Frontal cortex (tissue), 4 donors: ENCODE results near the gene CPB2. TPM values are rescaled to one million over a fixed set of nuclear protein-coding genes. Genes with fewer than 3 reads are reported as not detected.

Experiments
- DNase-seq, 2 donors: peaks; one replicate each; pipeline ENCODE4 v3.0.0; 2012; ENCODE audit warnings: low spot score in 2 of 2
- FAIRE-seq: peaks from 2 replicates; lab custom pipeline; 2012; peaks lifted over from hg19 to GRCh38; lab: Jason Lieb, UNC
- total RNA-seq: library from RNA; depleted of rRNA; stranded (reverse); fragments of >200 nt; gene quantifications from one replicate; pipeline ENCODE4 v1.2.3, GENCODE V29; 2014
- donor health status: control.
- donor health status: control.
- donor health status: control.

CPB2 gene, protein sequence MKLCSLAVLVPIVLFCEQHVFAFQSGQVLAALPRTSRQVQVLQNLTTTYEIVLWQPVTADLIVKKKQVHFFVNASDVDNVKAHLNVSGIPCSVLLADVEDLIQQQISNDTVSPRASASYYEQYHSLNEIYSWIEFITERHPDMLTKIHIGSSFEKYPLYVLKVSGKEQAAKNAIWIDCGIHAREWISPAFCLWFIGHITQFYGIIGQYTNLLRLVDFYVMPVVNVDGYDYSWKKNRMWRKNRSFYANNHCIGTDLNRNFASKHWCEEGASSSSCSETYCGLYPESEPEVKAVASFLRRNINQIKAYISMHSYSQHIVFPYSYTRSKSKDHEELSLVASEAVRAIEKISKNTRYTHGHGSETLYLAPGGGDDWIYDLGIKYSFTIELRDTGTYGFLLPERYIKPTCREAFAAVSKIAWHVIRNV
- total RNA-seq = not detected

DNA sequence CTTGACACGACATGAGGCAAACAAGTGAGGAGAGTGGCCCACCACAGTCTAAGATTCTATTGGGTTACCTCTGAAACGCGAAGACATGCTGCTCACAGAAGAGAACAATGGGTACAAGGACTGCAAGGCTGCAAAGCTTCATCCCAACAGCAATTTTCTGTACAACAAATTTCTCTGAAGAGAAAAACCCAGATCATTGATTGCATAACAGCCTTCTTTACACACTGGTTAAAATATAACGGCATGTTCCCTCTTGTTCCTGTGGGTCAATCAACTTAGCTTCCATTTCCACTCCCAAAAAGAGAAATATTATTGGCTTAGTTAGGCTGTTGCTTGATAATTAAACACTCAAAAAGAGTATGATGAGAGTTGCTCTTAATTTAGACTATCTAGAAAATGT lies at the start of gene CPB2:
TSS of gene CPB2 (minus strand) at position 166 of the 400 bp plus-strand sequence. CDS start at position 142, 24 bp downstream.
- no peak for DNase-seq
- FAIRE-seq = no peak

DNA sequence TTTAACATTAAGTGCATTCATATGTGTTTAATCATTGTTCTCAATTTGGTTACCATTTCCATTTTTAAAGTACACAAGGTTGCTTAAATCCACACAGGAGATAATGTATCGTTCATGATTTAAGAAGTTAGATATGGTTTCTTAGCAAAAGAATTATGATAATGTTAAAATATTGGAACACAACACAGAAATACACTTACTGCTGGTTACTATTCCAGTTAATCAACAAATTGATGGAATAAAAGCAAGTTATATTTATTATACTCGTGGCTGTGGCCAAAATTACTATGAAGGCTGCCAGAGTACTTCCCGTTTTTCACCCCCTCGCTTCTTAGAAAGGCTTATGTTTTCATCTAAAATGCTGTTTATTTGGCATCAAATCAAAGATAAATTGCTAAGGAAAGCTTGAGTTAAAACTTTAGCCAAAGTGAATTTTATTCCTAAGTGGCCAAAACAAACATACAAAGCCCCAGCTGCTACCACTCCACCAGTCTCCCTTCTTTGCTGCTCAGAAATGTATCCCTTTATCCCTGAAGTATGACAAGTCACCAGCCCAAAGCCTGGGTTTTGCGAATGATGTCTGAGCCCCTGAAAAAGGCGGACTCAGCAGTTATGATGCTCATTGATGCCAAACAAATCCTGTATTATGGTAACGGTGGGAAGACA lies 49.4 kb upstream of the CPB2 start:
- no peak for DNase-seq
- no peak for FAIRE-seq

DNA sequence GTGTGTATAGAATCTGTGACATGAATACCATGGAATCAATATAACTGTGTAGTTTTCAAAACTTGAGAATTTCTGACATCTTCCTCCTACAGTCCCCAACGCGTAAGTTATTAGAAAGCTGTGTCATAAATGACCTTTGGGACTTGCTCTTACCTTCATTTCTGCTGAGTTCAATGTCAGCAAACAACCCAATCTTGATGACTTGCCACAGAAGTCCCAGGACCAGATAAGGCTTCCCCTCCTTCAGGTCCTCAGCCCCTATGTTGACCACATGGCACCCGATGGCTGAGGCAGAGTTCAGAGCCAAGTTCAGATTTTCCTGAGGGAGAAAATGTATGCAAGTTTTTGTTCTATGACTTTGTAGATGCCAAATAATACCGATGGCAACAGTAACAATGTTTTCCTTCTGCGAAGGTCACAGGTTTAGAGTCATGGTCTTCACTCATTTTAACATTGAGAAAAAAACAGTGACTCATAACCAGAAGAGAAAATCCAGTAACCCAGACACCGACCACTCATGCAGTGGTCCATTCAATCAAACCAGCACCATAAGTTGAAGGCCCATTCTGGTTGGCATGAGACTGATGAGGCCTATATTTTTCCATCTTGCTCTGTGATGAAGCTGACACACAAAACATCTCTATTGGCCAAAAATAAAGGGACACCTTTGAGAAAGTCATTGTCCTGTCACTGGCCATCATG lies 47.9 kb upstream of the CPB2 start:
- DNase-seq (no peak), FAIRE-seq (no peak)

GRCh38 chr13:46150134-46150693 lies 45.4 kb upstream of the CPB2 start:
- DNase-seq (no peak), FAIRE-seq (no peak)

DNA sequence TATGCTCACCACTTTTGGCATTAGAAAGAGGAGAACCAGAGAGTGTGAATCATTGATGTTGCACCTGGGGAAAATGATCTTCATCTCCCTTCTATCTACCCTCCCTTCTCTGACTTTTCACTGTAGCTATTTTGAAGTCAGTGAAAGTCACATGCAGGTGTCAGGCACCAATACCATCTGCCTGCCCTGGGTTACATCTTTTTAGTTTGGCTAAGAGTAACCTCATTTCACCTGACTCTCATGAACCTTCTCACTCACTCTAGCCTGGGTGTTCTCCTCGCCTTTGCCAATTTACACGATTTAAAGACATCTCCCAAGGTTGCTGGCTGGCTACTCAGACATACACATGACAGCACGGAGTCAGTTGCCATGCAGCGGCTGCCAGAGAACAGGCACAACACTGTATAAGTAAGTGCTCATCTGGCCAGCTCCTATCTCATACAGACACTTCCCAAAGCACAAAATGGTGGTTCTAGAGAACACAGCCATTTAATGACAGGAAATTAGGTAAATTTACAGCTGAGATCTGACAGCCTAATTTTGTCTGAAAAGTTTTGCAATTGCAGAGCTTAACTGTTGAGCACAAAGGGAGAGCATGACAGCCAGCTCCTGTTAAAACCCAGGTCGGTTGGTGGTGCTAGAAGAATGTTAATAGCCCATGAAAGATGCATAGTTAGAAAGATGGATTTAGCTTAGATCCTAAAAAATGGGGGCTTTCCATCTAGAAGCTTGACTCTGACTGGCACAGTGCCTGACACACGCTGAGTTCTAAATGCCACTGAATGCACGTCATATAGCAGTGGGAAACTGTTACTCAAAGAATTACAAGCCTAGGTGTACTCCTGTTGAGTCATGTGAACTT lies 44.7 kb upstream of the CPB2 start:
- FAIRE-seq (no peak), DNase-seq (no peak)

DNA sequence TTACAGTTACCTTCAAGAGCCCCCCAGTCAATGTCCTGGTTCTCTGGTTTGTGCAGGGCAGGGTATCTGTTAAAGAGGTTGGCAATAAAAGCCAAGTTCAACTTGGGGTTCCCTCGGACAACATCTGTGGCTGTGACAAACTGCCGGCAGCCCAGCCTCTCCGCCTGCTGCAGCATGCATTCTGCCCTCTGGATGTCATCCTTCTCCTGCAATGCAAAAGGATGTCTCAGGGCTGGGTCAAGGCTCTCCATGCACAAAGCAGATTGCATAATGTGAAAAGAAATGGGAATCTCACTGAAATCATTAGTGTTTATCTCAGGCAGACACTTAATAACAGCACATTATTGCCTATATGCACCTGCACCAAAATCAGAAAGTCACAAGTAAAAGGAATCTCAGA lies 42.1 kb upstream of the CPB2 start:
- DNase-seq (no peak), FAIRE-seq (no peak)

GRCh38 chr13:46145950-46146349 lies 41.1 kb upstream of the CPB2 start:
- no peak for FAIRE-seq
- DNase-seq = no peak

DNA sequence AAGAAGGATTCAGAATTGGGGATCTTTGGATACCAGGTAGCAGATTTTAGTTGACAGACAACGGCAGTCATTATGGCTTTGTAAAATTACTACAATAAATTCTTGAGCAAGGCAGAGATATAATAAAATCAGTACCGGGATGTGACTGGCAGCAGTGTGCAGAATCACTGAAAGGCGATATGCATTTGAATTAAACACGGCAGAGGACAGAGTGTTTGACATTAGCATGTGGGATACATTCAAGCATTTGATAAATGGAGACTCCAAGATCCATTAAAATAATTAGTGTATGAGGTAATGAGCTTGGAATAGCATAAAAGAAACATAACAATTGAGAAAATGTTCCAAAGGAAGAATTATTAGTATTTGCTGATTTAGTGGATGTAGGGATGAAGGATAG lies 40.3 kb upstream of the CPB2 start:
- no peak for DNase-seq
- no peak for FAIRE-seq

DNA sequence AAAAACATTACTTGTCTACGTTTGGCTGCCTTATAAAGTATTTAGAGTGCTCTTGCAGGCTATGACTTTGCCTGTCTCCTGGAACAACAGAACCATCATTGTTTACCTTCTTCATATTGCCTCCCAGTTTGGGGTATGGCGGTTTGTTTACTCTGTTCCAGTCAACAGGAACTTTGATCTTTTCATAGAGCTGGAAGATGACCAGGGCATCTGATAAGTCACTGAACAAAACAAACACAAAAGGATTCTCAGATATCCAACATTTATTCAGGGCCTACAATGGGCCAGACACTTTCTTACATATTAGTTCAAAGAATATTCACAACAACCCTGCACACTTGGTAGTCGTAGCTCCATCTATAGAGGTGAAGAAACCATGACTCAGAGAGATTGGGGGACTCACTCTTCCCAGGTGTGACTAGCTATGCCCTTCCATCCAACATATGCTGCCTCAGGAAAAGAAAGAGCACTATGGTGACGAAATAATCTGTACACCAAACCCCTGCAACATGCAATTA lies 38.4 kb upstream of the CPB2 start:
- FAIRE-seq (no peak), DNase-seq (no peak)

DNA sequence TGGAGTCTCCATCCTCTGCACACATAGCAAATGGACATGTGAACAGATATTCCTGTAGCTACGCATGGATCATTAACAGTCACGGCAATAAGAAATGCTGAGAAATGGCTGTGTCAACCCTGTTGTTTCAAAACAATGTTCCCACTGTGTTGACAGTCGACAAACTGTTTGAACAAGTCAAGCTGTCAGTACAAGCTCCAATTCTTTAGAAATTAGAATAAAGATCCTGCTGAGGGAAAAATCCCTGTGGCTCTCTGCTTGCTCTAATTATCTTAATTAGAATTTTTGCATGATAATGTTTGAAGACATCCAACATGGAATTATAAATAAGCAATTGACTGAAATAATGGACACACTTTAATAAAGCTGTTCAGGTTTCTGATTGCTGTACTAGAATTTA lies 37.9 kb upstream of the CPB2 start:
- FAIRE-seq (no peak), DNase-seq (no peak)

DNA sequence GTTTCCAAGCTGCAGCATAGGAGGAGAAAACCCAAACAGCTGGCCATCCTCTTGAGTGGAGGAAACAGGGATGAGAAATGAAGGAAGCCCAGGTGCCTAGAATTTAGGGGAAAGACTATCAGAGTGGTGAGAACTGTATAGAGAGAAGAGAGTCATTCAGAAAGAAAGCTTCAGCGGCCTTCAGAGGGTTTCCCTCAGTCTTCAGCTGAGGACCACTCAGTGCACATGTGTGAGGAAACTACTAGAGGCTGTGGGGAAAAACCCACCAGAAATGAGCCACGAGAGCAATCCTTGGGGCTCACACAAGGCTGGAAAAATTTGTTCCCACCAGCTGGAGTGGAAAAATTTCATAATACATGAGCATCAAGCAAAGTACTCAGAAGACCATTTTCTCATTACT lies 35.2 kb upstream of the CPB2 start:
- DNase-seq (no peak), FAIRE-seq (no peak)

DNA sequence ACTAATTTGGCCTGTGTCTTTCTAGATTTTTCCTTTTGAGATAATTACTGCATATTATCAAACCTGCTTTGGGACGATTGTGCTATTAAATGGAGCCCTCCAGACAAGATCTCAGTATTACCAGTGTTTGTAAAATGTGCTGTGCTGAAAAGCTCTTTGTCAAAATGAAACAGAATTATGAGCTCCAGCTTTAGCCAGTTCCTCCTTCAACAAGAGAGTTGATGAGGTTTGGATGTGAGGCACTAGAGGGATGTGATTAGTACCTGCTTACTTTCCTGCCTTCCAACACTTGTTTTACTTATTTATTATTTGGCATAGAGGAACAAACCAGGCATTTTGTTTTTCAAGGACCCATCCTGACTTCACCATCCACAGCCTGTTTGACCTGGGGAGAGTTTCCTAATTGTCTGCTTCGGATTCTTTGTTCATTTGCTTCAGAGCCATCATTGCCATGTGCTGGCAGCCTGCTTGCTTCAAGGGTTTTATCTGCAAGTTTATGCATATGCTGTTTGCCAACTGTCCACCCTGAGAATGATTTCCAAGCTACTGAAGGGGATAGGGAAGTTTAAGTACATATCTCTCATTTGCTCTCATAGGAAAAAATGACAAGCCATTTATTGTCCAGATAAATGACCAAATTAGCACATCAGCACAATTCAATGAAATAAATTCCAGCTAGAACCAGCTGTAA lies 32.9 kb upstream of the CPB2 start:
- FAIRE-seq (no peak), DNase-seq (no peak)

DNA sequence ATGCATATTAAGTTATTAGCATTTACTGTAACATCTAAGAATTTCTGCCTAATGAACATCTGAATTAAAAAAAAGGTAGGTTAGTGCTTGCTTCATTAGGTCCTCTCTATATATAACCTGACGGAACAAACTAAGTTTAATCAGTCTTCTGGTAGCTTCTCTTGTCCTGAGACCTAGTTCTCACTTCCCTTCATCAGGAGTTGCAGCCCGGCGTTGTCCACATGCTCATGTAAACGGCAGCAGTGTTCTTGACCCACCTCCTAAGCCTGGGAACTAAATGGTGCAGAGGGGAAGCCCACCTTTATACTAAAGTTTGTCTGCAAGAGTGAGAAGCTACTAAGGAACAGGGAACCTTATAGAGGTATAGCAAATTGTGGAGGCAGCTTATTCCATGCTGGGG lies 31.9 kb upstream of the CPB2 start:
- FAIRE-seq (no peak), DNase-seq (no peak)

GRCh38 chr13:46134961-46135522 lies 30.2 kb upstream of the CPB2 start:
- no peak for DNase-seq
- no peak for FAIRE-seq

GRCh38 chr13:46134494-46134893 lies 29.7 kb upstream of the CPB2 start:
- DNase-seq (no peak), FAIRE-seq (no peak)

DNA sequence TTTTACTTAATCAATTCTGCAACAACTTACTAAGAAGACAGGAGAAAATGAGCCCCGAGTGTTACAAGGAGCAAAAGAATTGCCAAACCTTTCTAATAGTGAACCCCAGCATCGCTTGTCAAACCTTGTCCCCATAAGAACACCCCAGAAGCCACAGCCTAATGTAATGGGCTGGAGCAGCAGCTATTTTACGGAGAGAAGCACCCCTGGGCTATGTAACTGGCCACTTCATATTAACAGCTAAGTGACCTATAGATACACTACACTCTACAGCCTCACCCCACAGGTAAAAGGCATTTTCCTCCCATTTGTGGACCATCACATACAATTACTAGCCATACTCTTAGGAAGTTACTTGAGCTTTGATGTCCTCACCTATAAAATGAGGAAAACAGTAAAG lies 27.3 kb upstream of the CPB2 start:
- FAIRE-seq (no peak), DNase-seq (no peak)

DNA sequence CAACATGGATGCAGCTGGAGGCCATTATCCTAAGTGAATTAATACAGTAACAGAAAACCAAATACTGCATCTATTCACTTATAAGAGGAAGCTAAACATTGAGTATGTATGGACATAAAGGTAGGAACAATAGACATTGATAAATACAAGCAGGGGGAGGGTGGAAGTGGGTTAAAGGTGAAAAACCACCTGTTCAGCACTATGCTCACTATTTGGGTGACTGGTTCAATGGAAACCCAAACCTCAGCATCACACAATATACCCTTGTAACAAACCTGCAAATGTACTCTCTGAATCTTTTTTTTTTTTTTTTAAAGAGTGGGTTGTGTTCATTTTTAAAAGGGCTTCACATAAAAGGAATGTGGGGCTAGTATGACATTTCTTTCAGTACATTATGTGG lies 26.9 kb upstream of the CPB2 start:
- FAIRE-seq (no peak), DNase-seq (no peak)

DNA sequence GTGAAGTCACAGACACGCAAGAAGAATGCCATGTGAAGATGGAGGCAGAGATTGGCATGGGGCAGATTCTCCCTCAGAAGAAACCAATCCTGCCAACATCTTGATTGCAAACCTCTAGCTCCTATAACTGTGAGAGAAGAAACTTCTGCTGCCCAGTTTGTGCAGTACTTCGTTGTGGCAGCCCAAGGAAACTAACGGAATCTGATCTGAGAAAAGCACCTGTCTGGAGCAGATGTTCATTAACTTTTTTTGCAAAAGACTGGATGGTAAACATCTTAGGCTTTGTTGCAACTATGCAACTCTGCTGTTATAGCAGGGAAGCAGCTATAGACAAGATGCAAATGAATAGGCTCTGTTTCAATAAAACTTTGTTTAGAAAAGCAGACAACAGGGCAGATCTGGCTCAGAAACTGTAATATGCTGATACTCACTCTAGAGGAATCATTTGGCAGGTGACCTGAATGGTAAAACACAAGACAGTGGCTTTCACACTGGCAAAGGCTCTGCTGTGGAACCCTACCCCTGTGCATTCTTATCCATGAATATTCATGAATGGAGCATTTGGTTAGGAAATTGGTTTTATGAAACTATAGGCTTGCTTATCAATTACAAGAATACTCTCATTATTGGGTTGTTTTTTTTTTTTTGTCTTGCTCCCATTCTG lies 25.3 kb upstream of the CPB2 start:
- DNase-seq (no peak), FAIRE-seq (no peak)
